HG03159 (cell line): ENCODE results near the gene PACSIN2.
"Not testable (repeated sequence)": the region's sequence is repeated elsewhere in the genome, so short reads cannot be mapped to it uniquely, and the experiment has no call there.

Source experiments
- ATAC-seq: cut with Tn5 transposase; IDR thresholded peaks from one replicate; pipeline ENCODE4 v1.9.1; 2021; ENCODE audit warnings: mild to moderate bottlenecking, moderate library complexity; ENCODE audit not compliant: unreplicated experiment

PACSIN2 gene

GRCh38 chr22:42947211-42947990, 67.5 kb downstream of the PACSIN2 start:
- ATAC-seq: no peak

GRCh38 chr22:42946546-42947198, 68.3 kb downstream of the PACSIN2 start:
- ATAC-seq: no peak

- ATAC-seq: no peak
Observed at GRCh38 chr22:42945736-42946135, 69.2 kb downstream of the PACSIN2 start.

GRCh38 chr22:42945027-42945426, 69.9 kb downstream of the PACSIN2 start:
- no peak for ATAC-seq

- ATAC-seq: no peak
Observed at GRCh38 chr22:42944409-42944808, 70.5 kb downstream of the PACSIN2 start.

- ATAC-seq: no peak
Observed at GRCh38 chr22:42943981-42944380, 71.0 kb downstream of the PACSIN2 start.

- no peak for ATAC-seq
Observed at GRCh38 chr22:42942351-42942750, 72.6 kb downstream of the PACSIN2 start.

- ATAC-seq: no peak
Observed at GRCh38 chr22:42939941-42940653, 74.9 kb downstream of the PACSIN2 start.

- ATAC-seq: no peak
Observed at GRCh38 chr22:42939451-42939881, 75.5 kb downstream of the PACSIN2 start.

GRCh38 chr22:42938976-42939375, 76.0 kb downstream of the PACSIN2 start:
- no peak for ATAC-seq

- ATAC-seq: no peak
Observed at GRCh38 chr22:42938449-42938848, 76.5 kb downstream of the PACSIN2 start.

GRCh38 chr22:42937164-42937843, 77.6 kb downstream of the PACSIN2 start:
- peak; percentile 48 for ATAC-seq

- not testable (repeated sequence) for ATAC-seq
Observed at GRCh38 chr22:42936680-42937079, 78.3 kb downstream of the PACSIN2 start.

- no peak for ATAC-seq
Observed at GRCh38 chr22:42934338-42934737, 80.6 kb downstream of the PACSIN2 start.

- ATAC-seq: peak; percentile 49
Observed at GRCh38 chr22:42933485-42934091, 81.4 kb downstream of the PACSIN2 start.

GRCh38 chr22:42932857-42933484, 82.0 kb downstream of the PACSIN2 start:
- no peak for ATAC-seq

GRCh38 chr22:42932197-42932519, 82.8 kb downstream of the PACSIN2 start:
- ATAC-seq: no peak

GRCh38 chr22:42931421-42932196, 83.3 kb downstream of the PACSIN2 start:
- ATAC-seq: no peak

GRCh38 chr22:42930810-42931420, 84.0 kb downstream of the PACSIN2 start:
- ATAC-seq: no peak
